A673 (cell line): Measurements from ENCODE around the gene UFSP1. TPM values are rescaled to one million over a fixed set of nuclear protein-coding genes. Genes with fewer than 3 reads are reported as not detected.

Experiments used
- BruUV-seq: library from RNA; stranded (reverse); fragments of 400-500 nt; replicated peaks from 2 replicates; lab custom pipeline; 2021; lab: Mats Ljungman, UMichigan
- CTCF ChIA-PET: fragments of 300-600 bp; sonication (Branson Sonifier 250); formaldehyde crosslinking; loops from one replicate; lab custom pipeline; 2022; ENCODE audit warnings: antibody characterized with exemption; lab: Charles Lee
- POLR2A ChIA-PET: fragments of 300-600 bp; sonication (Branson Sonifier 250); formaldehyde crosslinking; loops from one replicate; lab custom pipeline; 2022; ENCODE audit warnings: antibody characterized with exemption; ENCODE audit not compliant: low non-redundant PET; lab: Charles Lee
- DNase-seq: peaks from one replicate; pipeline ENCODE4 v3.0.0-alpha.2; 2015; ENCODE audit warnings: low spot score
- H3K27ac ChIP-seq: fragments of 200-600 bp; sonication (generic); 2 replicates; pipeline ENCODE4 v1.5.1; 2016; ENCODE audit warnings: mixed run types, low read depth, mild to moderate bottlenecking, mixed read lengths, antibody characterized with exemption, low read length; ENCODE audit not compliant: poor library complexity, severe bottlenecking
- H3K27me3 ChIP-seq: fragments of 200-600 bp; sonication (generic); replicated peaks from 2 replicates; pipeline ENCODE4 v1.6.1; 2017; ENCODE audit warnings: mixed run types, low read depth, mild to moderate bottlenecking, mixed read lengths, antibody characterized with exemption, low read length; ENCODE audit not compliant: insufficient read depth, poor library complexity
- H3K36me3 ChIP-seq: fragments of 200-600 bp; sonication (generic); 2 replicates; pipeline ENCODE4 v1.6.1; 2016; ENCODE audit warnings: mixed run types, mild to moderate bottlenecking, mixed read lengths, antibody characterized with exemption, low read length; ENCODE audit not compliant: insufficient read depth, poor library complexity, severe bottlenecking
- H3K4me1 ChIP-seq: fragments of 200-600 bp; sonication (generic); 2 replicates; pipeline ENCODE4 v1.6.1; 2017; ENCODE audit warnings: mixed run types, mild to moderate bottlenecking, mixed read lengths, antibody characterized with exemption, low read length; ENCODE audit not compliant: insufficient read depth, poor library complexity, severe bottlenecking
- H3K4me3 ChIP-seq: fragments of 200-600 bp; sonication (generic); 2 replicates; pipeline ENCODE4 v1.5.1; 2016; ENCODE audit warnings: low read depth, mixed run types, mild to moderate bottlenecking, mixed read lengths, low read length; ENCODE audit not compliant: poor library complexity, severe bottlenecking
- H3K9me3 ChIP-seq: fragments of 200-600 bp; sonication (generic); 2 replicates; pipeline ENCODE4 v1.6.1; 2016; ENCODE audit warnings: mixed run types, low read depth, mild to moderate bottlenecking, mixed read lengths, antibody characterized with exemption, low read length; ENCODE audit not compliant: poor library complexity, severe bottlenecking
- CTCF ChIP-seq: fragments of 300-800, 200-600 bp; sonication (generic); conservative IDR thresholded peaks from 2 replicates; pipeline ENCODE4 v1.5.1; 2017; ENCODE audit warnings: low read depth, mild to moderate bottlenecking, antibody characterized with exemption, low read length, moderate library complexity, mixed read lengths
- EZH2 ChIP-seq: fragments of 200-600 bp; sonication (generic); IDR thresholded peaks from 2 replicates; pipeline ENCODE4 v1.6.1; 2017; ENCODE audit warnings: borderline replicate concordance, low read depth, mild to moderate bottlenecking, mixed read lengths, antibody characterized with exemption, low read length; ENCODE audit not compliant: poor library complexity, severe bottlenecking
- intact Hi-C: fragments of 100-400 bp; cut with micrococcal nuclease; formaldehyde crosslinking; loops from one replicate; pipeline ENCODE4 v1.10.0; 2022; ENCODE audit not compliant: unreplicated experiment
- total RNA-seq: library from RNA; stranded (reverse); gene quantifications from 2 replicates; pipeline ENCODE4 v1.2.3, GENCODE V29; 2021

The UFSP1 gene
- total RNA-seq, 1 experiment from 2014 or later, result 5.0 TPM

- no peak for DNase-seq
- Histone ChIP-seq H3K9me3 (no peaks in the 10 kb centered on the region), H3K36me3 (no peaks in the 10 kb centered on the region), H3K27me3 (no peaks in the 10 kb centered on the region), H3K27ac (no peak overlapping the region), H3K4me3 (no peak overlapping the region), H3K4me1 (peaks cover 24% of the 10 kb centered on the region)
- CTCF ChIA-PET, result no interaction called here
- POLR2A ChIA-PET, result no interaction called here
- TF ChIP-seq CTCF (no peak), EZH2 (no peak)
- intact Hi-C loops, result no loop called here
- no TSS peak for BruUV-seq
Measured at GRCh38 chr7:100863406-100863950, 26.0 kb downstream of the UFSP1 start.

GRCh38 chr7:100861616-100861985, 27.9 kb downstream of the UFSP1 start:
- intact Hi-C loops, result no loop called here
- BruUV-seq, result no TSS peak

GRCh38 chr7:100860702-100861615, 28.6 kb downstream of the UFSP1 start:
- Histone ChIP-seq H3K4me1 (peaks cover 9% of the 10 kb centered on the region), H3K27me3 (no peaks in the 10 kb centered on the region), H3K27ac (no peak overlapping the region), H3K9me3 (no peaks in the 10 kb centered on the region), H3K36me3 (no peaks in the 10 kb centered on the region), H3K4me3 (no peak overlapping the region)
- TF ChIP-seq CTCF, result no peak
- TF ChIP-seq EZH2, result no peak
- intact Hi-C loops, result no loop called here
- no peak for DNase-seq
- ChIA-PET CTCF (no interaction called here), POLR2A (no interaction called here)
- BruUV-seq, result no TSS peak

More at GRCh38 chr7:100861616-100861985, 27.9 kb downstream of the UFSP1 start:
- ChIA-PET CTCF (no interaction called here), POLR2A (no interaction called here)
- Histone ChIP-seq H3K9me3 (no peaks in the 10 kb centered on the region), H3K4me1 (peaks cover 16% of the 10 kb centered on the region), H3K27ac (no peak overlapping the region), H3K4me3 (no peak overlapping the region), H3K27me3 (no peaks in the 10 kb centered on the region), H3K36me3 (no peaks in the 10 kb centered on the region)
- no peak for DNase-seq
- TF ChIP-seq CTCF, result no peak
- TF ChIP-seq EZH2, result no peak
